Hepatocyte (in vitro differentiated cells): ENCODE results near the gene MACROH2A1. TPM values are rescaled to one million over a fixed set of nuclear protein-coding genes. Genes with fewer than 3 reads are reported as not detected.

Experiments
- DNase-seq: peaks from one replicate; pipeline ENCODE4 v3.0.0-alpha.2; 2016; ENCODE audit warnings: low spot score
- H2AFZ ChIP-seq: fragments of 200-600 bp; sonication (generic); 2 replicates; pipeline ENCODE4 v1.6.0; 2016; ENCODE audit warnings: antibody characterized with exemption, mild to moderate bottlenecking
- H3K27ac ChIP-seq: fragments of 200-600 bp; sonication (generic); 2 replicates; pipeline ENCODE4 v1.5.1; 2016; ENCODE audit warnings: mild to moderate bottlenecking
- H3K27me3 ChIP-seq: fragments of 200-600 bp; sonication (generic); 2 replicates; pipeline ENCODE4 v1.6.1; 2016
- H3K36me3 ChIP-seq: fragments of 200-600 bp; sonication (generic); replicated peaks from 2 replicates; pipeline ENCODE4 v1.5.1; 2016; ENCODE audit warnings: low read depth; ENCODE audit not compliant: insufficient read depth
- H3K4me1 ChIP-seq: fragments of 200-600 bp; sonication (generic); 2 replicates; pipeline ENCODE4 v1.5.1; 2016; ENCODE audit warnings: mild to moderate bottlenecking, moderate library complexity; ENCODE audit not compliant: insufficient read depth
- H3K4me2 ChIP-seq: fragments of 200-600 bp; sonication (generic); 2 replicates; pipeline ENCODE4 v1.6.0; 2016
- H3K4me3 ChIP-seq: fragments of 200-600 bp; sonication (generic); 2 replicates; pipeline ENCODE4 v1.5.1; 2016; ENCODE audit warnings: mild to moderate bottlenecking
- H3K79me2 ChIP-seq: fragments of 200-600 bp; sonication (generic); 2 replicates; pipeline ENCODE4 v1.6.0; 2017; ENCODE audit warnings: mild to moderate bottlenecking
- H3K9me2 ChIP-seq: fragments of 200-600 bp; sonication (generic); replicated peaks from 2 replicates; pipeline ENCODE4 v1.6.0; 2017; ENCODE audit warnings: mild to moderate bottlenecking; ENCODE audit not compliant: insufficient read depth
- H3K9me3 ChIP-seq: fragments of 200-600 bp; sonication (generic); 2 replicates; pipeline ENCODE4 v1.5.1; 2016; ENCODE audit warnings: low read depth, mild to moderate bottlenecking
- H4K20me1 ChIP-seq: fragments of 200-600 bp; sonication (generic); 2 replicates; pipeline ENCODE4 v1.6.0; 2016; ENCODE audit warnings: mild to moderate bottlenecking; ENCODE audit not compliant: insufficient read depth, poor library complexity, severe bottlenecking
- EZH2 ChIP-seq: fragments of 200-600 bp; sonication (generic); IDR thresholded peaks from 2 replicates; pipeline ENCODE4 v1.6.1; 2016; ENCODE audit warnings: antibody characterized with exemption, mild to moderate bottlenecking, borderline replicate concordance
- EZH2phosphoT487 ChIP-seq: fragments of 200-600 bp; sonication (generic); IDR thresholded peaks from one replicate; pipeline ENCODE4 v1.6.1; 2018; ENCODE audit warnings: antibody characterized with exemption, mild to moderate bottlenecking, low read depth, moderate library complexity; ENCODE audit not compliant: unreplicated experiment, severe bottlenecking
- WGBS: methylation state at CpG from one replicate; pipeline ENCODE4 v1.1.6; 2016; ENCODE audit warnings: low lambda C conversion rate; ENCODE audit errors: missing lambda C conversion rate; 5-methylcytosine and 5-hydroxymethylcytosine counted together
- polyA plus RNA-seq: library from polyadenylated mRNA; unstranded; fragments of >200 nt; fragmentation: Nextera tagmentation; extraction: Ambion mirVana; gene quantifications from 2 replicates; pipeline ENCODE4 v1.2.1, GENCODE V29; 2016
- total RNA-seq: library from RNA; depleted of rRNA; stranded (reverse); fragments of >200 nt; gene quantifications from 2 replicates; pipeline ENCODE4 v1.2.3, GENCODE V29; 2014
- TF ChIP-seq, protein P1 (sequence below): fragments of 200-600 bp; sonication (generic); IDR thresholded peaks from 2 replicates; pipeline ENCODE4 v1.5.1; 2016; ENCODE audit warnings: antibody characterized with exemption, mild to moderate bottlenecking; ENCODE audit not compliant: poor library complexity

Gene MACROH2A1
- total and polyA plus RNA-seq, 2 experiments from 2014 or later = 198 to 304 TPM

DNA sequence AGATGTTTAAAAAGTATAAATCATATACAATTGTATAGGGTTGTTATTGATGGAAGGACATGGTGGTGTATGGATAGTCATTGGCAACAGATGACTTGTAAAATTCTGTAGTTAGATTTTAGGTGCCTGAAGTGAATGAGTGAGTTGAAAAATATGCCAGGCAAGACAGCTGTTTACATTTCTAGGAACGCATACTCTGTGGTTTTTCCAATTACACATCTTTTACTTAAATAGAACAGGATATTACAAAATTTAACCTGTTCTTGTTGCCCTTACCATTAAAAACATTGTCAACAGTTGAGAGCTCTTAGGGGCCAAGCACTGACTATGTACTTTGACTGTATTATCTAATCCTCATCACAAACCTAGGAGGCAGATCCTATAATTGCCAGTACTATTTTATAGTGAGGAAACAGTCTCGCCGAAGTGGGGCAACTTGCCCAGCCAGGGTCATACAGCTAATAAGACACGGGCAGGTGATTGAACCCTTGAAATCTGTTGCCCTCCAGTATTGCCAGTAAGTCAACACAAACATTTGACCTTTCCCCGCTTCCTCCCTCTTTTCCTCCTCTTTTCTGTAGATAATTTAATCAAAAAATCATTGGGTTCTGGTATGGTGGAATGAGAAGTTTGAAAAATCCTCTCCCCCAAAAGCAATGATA is 88.6 kb downstream of the MACROH2A1 start:
- Histone ChIP-seq H3K4me3 (no peak overlapping the region), H3K36me3 (no peaks in the 10 kb centered on the region), H3K27ac (no peak overlapping the region), H3K4me1 (peaks cover 28% of the 10 kb centered on the region), H3K9me3 (no peaks in the 10 kb centered on the region), H3K9me2 (no peaks in the 10 kb centered on the region), H3K27me3 (no peaks in the 10 kb centered on the region), H4K20me1 (no peaks in the 10 kb centered on the region), H3K79me2 (no peaks in the 10 kb centered on the region), H2AFZ (no peak overlapping the region), H3K4me2 (no peak overlapping the region)
- no peak for TF ChIP-seq EZH2phosphoT487
- TF ChIP-seq EZH2 = no peak
- TF ChIP-seq, protein P1, sequence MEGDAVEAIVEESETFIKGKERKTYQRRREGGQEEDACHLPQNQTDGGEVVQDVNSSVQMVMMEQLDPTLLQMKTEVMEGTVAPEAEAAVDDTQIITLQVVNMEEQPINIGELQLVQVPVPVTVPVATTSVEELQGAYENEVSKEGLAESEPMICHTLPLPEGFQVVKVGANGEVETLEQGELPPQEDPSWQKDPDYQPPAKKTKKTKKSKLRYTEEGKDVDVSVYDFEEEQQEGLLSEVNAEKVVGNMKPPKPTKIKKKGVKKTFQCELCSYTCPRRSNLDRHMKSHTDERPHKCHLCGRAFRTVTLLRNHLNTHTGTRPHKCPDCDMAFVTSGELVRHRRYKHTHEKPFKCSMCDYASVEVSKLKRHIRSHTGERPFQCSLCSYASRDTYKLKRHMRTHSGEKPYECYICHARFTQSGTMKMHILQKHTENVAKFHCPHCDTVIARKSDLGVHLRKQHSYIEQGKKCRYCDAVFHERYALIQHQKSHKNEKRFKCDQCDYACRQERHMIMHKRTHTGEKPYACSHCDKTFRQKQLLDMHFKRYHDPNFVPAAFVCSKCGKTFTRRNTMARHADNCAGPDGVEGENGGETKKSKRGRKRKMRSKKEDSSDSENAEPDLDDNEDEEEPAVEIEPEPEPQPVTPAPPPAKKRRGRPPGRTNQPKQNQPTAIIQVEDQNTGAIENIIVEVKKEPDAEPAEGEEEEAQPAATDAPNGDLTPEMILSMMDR = no peak
- DNase-seq = peak; percentile 2
- WGBS = 59% methylated on average over 5 of the region's 5 CpGs

DNA sequence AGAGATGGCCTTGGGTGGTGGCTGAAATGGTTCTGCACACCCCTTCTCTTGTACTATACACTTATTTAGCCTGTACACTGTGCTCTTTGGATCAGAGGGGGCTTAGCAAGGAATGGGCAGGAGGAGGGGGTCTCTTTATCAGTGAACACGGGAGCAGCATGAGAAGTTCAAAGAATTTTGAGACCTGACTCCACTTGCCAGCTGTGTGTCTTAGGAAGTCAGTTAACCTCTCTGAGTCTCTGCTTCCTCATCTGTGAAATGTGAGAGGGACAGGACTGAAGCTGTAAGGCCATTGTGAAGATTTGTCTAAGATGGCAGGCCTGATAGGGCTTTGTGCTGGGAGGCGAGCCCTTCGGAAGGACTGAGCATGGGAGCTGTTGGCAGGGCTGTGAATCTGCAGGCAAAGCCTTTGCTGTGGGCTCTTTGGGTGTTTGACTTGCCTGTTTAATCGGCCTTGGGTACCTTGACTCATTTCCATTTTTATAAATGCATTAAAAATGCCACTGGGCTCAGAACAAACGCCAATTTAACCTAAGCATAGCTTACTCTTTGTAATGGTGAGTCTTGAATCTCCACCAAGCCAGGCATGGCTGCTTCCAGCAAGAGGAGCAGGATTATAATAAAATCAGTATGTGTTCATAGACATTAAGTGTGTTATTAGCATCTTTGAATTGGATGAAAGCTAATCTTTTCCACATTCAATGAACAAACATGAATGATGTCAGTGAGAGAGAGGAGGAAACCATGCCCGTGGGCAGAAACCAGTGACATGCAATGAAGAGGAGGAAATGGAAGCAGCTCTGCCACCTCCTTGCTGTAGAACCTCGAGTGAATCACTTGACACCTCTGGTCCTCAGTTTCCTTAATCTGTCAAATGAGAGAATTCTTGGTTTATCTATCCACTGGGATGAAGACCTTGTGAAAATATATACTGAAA is 89.4 kb downstream of the MACROH2A1 start:
- WGBS = 74% methylated on average over 7 of the region's 7 CpGs
- no peaks in the 10 kb centered on the region for H3K9me3 ChIP-seq
- DNase-seq = peak; percentile 1
- peak overlapping the region; percentile 48 for H3K4me2 ChIP-seq
- no peaks in the 10 kb centered on the region for H3K9me2 ChIP-seq
- H4K20me1 ChIP-seq = no peaks in the 10 kb centered on the region
- H2AFZ ChIP-seq = no peak overlapping the region
- TF ChIP-seq EZH2phosphoT487 = no peak
- TF ChIP-seq, protein P1 = no peak
- TF ChIP-seq EZH2 = no peak
- no peaks in the 10 kb centered on the region for H3K27me3 ChIP-seq
- H3K36me3 ChIP-seq = no peaks in the 10 kb centered on the region
- H3K27ac ChIP-seq = peak overlapping the region; percentile 68
- H3K4me1 ChIP-seq = peaks cover 29% of the 10 kb centered on the region
- H3K79me2 ChIP-seq = no peaks in the 10 kb centered on the region
- H3K4me3 ChIP-seq = no peak overlapping the region

DNA sequence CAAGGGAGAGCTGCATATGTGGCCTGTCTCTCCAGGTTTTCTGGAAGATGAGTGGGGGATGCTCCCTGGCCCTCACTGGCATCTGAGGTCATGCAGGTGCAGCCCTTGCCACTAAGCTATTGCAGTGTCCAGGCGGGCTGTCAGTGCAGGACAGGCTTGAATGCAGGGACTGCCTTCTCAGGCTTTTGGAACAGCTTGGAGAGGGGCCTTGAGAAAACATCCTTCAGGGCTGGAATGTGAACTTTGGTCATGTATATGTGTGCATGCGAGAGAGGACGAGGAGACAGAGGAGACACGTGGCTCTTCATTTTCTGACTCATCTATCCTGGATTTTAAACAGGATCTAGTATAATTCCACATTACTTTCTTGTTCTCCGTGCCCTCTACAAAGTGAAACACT is 90.3 kb downstream of the MACROH2A1 start:
- Histone ChIP-seq H4K20me1 (no peaks in the 10 kb centered on the region), H3K36me3 (no peaks in the 10 kb centered on the region), H2AFZ (no peak overlapping the region), H3K4me1 (peaks cover 38% of the 10 kb centered on the region), H3K27ac (peak overlapping the region; percentile 77), H3K9me2 (no peaks in the 10 kb centered on the region), H3K4me2 (peak overlapping the region; percentile 54), H3K27me3 (no peaks in the 10 kb centered on the region), H3K9me3 (no peaks in the 10 kb centered on the region), H3K4me3 (no peak overlapping the region), H3K79me2 (no peaks in the 10 kb centered on the region)
- DNase-seq = peak; percentile 63
- 26% methylated on average over 5 of the region's 5 CpGs for whole genome bisulfite sequencing
- no peak for TF ChIP-seq EZH2
- TF ChIP-seq EZH2phosphoT487 = no peak
- TF ChIP-seq, protein P1 = no peak
